Fibroblast of mammary gland (primary cell): Measurements from ENCODE around the gene PXDC1.
"Not testable (repeated sequence)": the region's sequence is repeated elsewhere in the genome, so short reads cannot be mapped to it uniquely, and the experiment has no call there.

ENCODE experiments used
- DNase-seq: peaks from one replicate; pipeline ENCODE4 v3.0.0-alpha.2; 2010; ENCODE audit warnings: low read depth
- H3K4me3 ChIP-seq: 2 replicates; pipeline ENCODE4 v1.5.1; 2011; ENCODE audit warnings: low read depth, mild to moderate bottlenecking, low read length, moderate library complexity; ENCODE audit not compliant: control insufficient read depth
- CTCF ChIP-seq: conservative IDR thresholded peaks from 2 replicates; pipeline ENCODE4 v1.5.1; 2011; ENCODE audit warnings: low read depth, low read length, inconsistent platforms; ENCODE audit not compliant: control insufficient read depth, insufficient read depth

PXDC1 gene

GRCh38 chr6:3775386-3775785, 23.9 kb upstream of the PXDC1 start:
- no peak overlapping the region for H3K4me3 ChIP-seq
- no peak for TF ChIP-seq CTCF
- DNase-seq = no peak

- no peak overlapping the region for H3K4me3 ChIP-seq
- no peak for TF ChIP-seq CTCF
- DNase-seq = peak; percentile 61
Measured at GRCh38 chr6:3773678-3774298, 22.3 kb upstream of the PXDC1 start.

- not testable (repeated sequence) for DNase-seq, H3K4me3 ChIP-seq
Measured at GRCh38 chr6:3772127-3772999, 20.9 kb upstream of the PXDC1 start.

- no peak for TF ChIP-seq CTCF
- H3K4me3 ChIP-seq = no peak overlapping the region
- no peak for DNase-seq
Measured at GRCh38 chr6:3771407-3772011, 20.0 kb upstream of the PXDC1 start.

GRCh38 chr6:3770023-3770720, 18.7 kb upstream of the PXDC1 start:
- DNase-seq = no peak
- no peak for TF ChIP-seq CTCF
- H3K4me3 ChIP-seq = no peak overlapping the region

- H3K4me3 ChIP-seq = no peak overlapping the region
- peak; percentile 67 for DNase-seq
- no peak for TF ChIP-seq CTCF
Measured at GRCh38 chr6:3769610-3770009, 18.1 kb upstream of the PXDC1 start.
